SIG-M5 (cell line): ENCODE results near the gene LIPT2.
A peak's percentile ranks its signal among the peaks of the same experiment; 100 is the strongest.

ENCODE experiments used
- DNase-seq: peaks from one replicate; lab custom pipeline; 2025; lab: John Stamatoyannopoulos, UW

LIPT2 gene

GRCh38 chr11:74464746-74465145 is 28.8 kb downstream of the LIPT2 start:
- DNase-seq: no peak

- DNase-seq: no peak
These were observed 30.3 kb downstream of the LIPT2 start for GRCh38 chr11:74463216-74463615.

- no peak for DNase-seq
These were observed 30.9 kb downstream of the LIPT2 start for GRCh38 chr11:74462631-74463030.

- DNase-seq: no peak
These were observed 31.5 kb downstream of the LIPT2 start for GRCh38 chr11:74462009-74462408.

GRCh38 chr11:74460481-74461154 is 32.9 kb downstream of the LIPT2 start:
- peak; percentile 59 for DNase-seq

GRCh38 chr11:74460065-74460464 is 33.5 kb downstream of the LIPT2 start:
- no peak for DNase-seq

- no peak for DNase-seq
These were observed 33.9 kb downstream of the LIPT2 start for GRCh38 chr11:74459584-74459983.

GRCh38 chr11:74457356-74457755 is 36.2 kb downstream of the LIPT2 start:
- no peak for DNase-seq

GRCh38 chr11:74453373-74453975 is 40.0 kb downstream of the LIPT2 start:
- DNase-seq: peak; percentile 10

- no peak for DNase-seq
These were observed 41.2 kb downstream of the LIPT2 start for GRCh38 chr11:74452366-74452765.

- DNase-seq: no peak
These were observed 43.2 kb downstream of the LIPT2 start for GRCh38 chr11:74450318-74450717.

GRCh38 chr11:74449369-74449931 is 44.1 kb downstream of the LIPT2 start:
- DNase-seq: peak; percentile 19

- DNase-seq: no peak
These were observed 45.8 kb downstream of the LIPT2 start for GRCh38 chr11:74447720-74448119.

- no peak for DNase-seq
These were observed 47.0 kb downstream of the LIPT2 start for GRCh38 chr11:74446532-74446938.

GRCh38 chr11:74444173-74444826 is 49.2 kb downstream of the LIPT2 start:
- DNase-seq: no peak

GRCh38 chr11:74443071-74443864 is 50.3 kb downstream of the LIPT2 start:
- no peak for DNase-seq

- no peak for DNase-seq
These were observed 50.9 kb downstream of the LIPT2 start for GRCh38 chr11:74442636-74443035.
